RPMI7951 (cell line): ENCODE results near the gene SLC9A4. TPM values are rescaled to one million over a fixed set of nuclear protein-coding genes. Genes with fewer than 3 reads are reported as not detected.
A peak's percentile ranks its signal among the peaks of the same experiment; 100 is the strongest.

ENCODE experiments used
- DNase-seq: peaks from one replicate; pipeline ENCODE4 v3.0.0-alpha.2; 2012; ENCODE audit warnings: low read depth
- total RNA-seq: library from RNA; depleted of rRNA; stranded (reverse); fragments of >200 nt; shearing (Covaris generic); gene quantifications from 2 replicates; pipeline ENCODE4 v1.2.3, GENCODE V29; 2014

SLC9A4 gene
- total RNA-seq, 1 experiment from 2014 or later, result not detected

DNA sequence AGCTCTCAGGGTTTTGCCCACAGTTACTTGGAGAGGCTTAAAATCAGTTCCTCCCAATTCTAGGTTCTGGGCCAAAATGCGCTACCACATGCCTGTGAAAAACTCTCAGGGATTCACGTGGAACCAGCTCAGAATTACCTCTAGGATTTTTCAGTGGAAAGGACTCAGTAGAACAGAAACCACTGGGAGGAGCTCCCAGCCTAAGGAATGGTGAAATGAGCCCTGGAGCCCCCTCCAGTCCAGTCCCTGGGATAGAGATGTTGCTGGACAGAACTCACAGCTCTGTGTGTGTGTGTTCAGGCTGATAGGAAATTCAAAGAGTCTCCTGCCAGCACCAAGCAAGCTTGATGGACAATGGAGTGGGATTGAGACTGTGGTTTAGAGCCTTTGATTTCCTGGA lies 21.1 kb upstream of the SLC9A4 start:
- no peak for DNase-seq

GRCh38 chr2:102453501-102453900 lies 19.5 kb upstream of the SLC9A4 start:
- DNase-seq, result no peak

DNA sequence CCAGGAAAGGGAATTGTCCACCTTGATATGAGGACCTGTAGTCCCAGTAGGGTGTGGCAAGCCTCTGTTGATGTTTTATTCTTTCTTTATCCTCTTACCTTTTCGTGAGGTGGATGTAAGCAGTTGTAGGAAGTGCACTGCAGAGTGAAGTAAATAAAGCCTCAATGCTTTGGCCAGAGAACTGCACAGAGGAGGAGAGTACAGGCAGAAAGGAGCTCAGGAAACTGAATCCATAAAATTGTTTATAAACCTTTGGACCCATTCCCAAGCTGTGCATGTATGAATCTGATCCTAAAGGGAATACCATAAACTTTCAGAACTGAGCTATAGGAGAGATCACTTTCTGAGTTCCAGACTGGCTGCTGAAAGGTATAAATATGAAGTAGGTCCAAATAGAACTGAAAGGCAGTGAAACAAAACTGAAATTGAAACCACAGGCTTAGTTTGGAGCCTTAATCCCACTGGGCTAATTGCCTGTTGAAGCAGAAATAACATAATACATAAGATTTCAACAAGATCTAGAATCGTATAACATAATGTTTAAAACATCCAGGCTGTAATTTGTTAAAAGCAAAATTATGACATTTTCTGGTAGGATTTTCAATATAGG lies 17.9 kb upstream of the SLC9A4 start:
- no peak for DNase-seq

DNA sequence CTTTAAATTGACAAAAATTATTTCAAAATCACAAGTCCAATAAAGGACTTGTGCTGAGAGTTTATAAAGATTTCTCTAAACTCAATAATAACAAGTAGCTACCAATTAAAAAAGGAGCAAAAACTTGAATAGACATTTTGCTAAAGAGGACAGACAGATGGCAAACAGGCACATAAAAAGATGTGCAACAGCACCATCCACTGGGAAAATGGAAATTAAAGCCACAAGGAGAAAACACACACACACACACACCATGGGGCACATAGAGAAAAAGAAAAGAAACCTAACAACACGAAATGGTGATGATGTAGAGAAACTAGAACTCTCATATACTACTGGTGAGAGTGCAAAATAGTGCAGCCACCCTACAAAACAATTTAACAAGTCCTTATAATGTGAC lies 12.6 kb upstream of the SLC9A4 start:
- DNase-seq, result no peak

GRCh38 chr2:102461188-102461587 lies 11.8 kb upstream of the SLC9A4 start:
- no peak for DNase-seq

DNA sequence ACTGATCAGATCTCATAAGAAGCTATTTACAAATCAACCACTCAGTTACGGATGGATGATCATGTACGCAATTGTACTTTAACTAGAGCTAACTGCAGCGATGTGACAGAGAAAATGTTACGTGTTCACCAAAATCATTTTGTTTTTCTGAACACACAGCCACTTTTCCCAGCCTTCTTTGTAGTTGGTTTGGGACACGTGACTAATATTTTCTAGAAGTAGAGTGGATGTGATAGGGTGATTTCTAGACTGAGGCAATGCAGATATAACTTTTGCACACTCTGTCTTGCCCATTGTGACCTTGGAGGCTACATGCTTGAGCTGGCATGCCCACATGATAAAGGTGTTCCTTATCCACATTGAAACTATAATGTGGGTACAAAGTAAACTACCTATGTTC lies 9.9 kb upstream of the SLC9A4 start:
- DNase-seq, result no peak

GRCh38 chr2:102470168-102470567 lies 2.9 kb upstream of the SLC9A4 start:
- no peak for DNase-seq

DNA sequence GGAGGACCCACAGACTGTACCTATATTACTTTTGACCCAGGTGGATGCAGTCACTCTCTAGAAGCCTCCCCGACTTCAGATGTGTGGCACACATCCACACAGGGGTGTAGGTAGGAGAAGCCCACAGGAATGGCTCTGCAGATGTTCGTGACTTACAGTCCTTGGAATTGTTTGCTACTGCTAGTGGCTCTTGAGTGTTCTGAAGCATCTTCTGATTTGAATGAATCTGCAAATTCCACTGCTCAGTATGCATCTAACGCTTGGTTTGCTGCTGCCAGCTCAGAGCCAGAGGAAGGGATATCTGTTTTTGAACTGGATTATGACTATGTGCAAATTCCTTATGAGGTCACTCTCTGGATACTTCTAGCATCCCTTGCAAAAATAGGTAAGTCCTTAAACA lies 605 bp downstream of the SLC9A4 start:
- no peak for DNase-seq

DNA sequence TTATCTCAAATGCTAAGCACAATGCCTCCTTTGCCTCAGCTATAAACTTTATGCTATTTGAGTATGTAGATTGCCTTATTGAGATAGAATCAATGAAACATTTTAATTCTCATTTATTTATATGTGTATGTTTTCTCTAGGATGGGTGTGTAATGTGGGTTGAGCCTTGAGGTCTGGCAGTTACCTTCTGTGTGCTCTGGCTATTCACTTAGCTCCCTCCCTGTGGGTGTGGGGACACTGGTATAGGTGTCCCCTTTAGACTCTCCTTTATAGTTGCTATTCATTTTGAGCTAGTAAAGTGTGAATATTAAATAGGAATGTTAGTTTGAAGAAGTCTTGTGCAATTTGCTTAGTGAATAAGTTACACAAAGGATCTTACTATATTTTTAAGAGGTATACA lies 1.8 kb downstream of the SLC9A4 start:
- no peak for DNase-seq

- DNase-seq, result no peak
Measured at GRCh38 chr2:102478686-102479470, 5.9 kb downstream of the SLC9A4 start.

DNA sequence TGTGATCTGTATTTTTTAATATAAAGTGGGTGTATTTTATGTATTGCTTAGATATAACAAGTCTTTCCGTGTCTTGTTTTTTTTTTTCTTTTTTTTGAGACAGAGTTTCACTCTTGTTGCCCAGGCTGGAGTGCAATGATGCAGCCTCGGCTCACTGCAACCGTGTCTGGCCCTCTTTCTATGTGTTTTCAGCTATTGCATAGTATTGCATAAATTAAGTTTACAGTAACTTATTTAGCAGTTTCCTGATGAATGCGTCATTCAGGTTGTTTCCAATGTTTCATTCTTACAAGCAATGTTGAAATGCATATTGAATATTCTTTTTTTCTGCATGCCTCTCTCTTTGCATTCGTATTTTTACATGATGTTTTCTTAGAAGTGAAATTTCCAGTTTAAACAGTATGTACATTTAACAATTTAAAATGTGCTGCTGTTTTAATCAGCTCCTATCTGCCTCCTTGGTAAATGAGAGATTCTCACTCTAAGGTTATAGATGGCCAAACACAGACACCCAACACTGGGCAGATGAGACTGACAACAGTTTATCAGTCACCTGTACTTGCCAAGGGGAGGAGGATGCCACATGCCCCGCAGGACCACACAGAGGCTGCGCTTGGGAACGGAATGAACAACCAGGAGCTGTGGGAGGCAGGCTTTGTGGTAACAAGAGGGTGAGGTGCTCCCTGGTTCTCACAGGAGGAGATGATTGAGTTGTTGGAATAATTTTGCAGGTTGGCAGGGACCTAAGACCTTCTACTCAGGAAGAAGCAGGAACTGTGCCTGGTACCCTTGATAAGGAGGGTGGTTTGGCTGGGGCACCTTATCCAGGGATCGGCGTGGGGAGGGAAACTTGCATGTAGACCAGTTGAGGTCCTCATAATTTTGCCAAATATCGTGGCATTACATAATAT lies 7.5 kb downstream of the SLC9A4 start:
- no peak for DNase-seq

- DNase-seq, result no peak
Measured at GRCh38 chr2:102481931-102482330, 8.9 kb downstream of the SLC9A4 start.

GRCh38 chr2:102483086-102483485 lies 10.1 kb downstream of the SLC9A4 start:
- no peak for DNase-seq

DNA sequence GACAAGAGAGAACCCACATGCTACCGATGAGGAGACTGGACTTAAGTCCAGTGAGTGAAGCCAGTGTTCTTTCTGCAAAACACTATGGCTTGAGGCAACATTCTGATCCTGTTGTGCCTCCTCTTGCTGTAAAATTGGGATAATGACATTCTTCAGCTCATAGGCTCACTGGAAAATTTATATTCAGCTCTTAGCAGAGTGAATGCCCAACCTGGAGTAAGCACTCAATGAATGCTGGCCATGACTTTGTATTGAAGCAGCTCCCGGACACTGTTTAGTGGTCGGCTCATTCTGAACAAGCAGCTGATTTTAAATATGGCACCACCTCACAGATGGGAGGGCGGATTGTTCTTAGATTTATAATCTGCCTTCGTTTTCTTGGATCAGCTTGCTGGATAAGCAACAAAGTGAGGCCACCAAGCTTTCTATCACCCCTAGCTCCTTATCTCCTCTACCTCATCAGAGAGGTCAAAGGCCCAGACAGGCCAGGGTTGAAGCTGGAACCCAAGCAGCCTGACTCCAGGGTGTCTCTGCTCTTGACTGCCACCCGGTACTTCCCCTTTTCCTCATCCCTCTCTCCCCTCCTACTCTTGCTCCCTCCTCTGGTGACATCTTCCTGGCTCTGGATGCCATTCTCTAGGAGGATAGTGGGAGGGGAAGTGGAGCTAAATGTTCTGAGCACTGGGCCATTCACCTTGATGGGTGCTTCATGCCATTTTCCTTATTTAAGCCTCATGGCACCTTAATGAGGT lies 11.5 kb downstream of the SLC9A4 start:
- no peak for DNase-seq

GRCh38 chr2:102485147-102485785 lies 12.2 kb downstream of the SLC9A4 start:
- no peak for DNase-seq

GRCh38 chr2:102486941-102487702 lies 14.1 kb downstream of the SLC9A4 start:
- DNase-seq, result no peak

GRCh38 chr2:102487761-102488462 lies 14.9 kb downstream of the SLC9A4 start:
- DNase-seq, result peak; percentile 58

DNA sequence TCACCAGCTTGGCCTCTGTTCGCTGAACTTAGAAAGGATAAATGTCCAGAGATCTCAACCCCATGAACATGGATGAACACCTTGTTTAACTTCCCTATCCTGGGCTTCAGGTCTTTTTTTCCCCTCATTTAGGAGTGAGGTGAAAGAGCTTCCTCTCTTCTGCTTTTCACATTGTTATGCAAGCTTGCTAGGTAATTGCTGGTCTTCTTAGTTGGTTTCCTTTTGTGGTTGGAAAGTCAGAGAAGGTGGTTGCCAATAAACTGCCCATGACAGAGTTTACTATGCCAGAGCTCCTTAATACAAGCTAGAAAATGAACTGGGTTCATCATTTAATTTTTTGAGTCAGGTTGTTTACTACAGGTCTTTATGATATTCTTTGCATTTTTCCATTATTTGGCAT lies 16.6 kb downstream of the SLC9A4 start:
- no peak for DNase-seq

- DNase-seq, result no peak
Measured at GRCh38 chr2:102492006-102492405, 19.0 kb downstream of the SLC9A4 start.

DNA sequence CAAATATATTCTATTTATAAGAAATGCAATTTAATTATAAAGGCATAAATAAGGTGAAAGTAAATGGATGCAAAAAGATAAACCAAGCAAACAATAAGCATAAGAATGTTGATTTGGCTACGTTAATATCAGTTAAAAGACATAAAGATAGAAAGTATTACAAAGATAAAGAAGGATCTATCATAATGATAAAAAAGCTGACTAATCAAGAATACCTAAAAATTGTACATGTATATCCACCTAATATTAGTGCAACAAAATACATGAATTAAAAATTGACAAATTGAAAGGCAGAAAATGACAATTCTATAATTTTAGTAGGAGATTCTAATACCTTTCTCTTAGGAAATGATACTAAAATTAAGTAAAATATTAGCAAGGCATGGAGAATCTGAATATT lies 21.5 kb downstream of the SLC9A4 start:
- DNase-seq, result no peak
